Activated CD4-positive, CD25-positive, alpha-beta regulatory T cell (primary cell): ENCODE results near the gene CLDN14.
"Not testable (repeated sequence)": the region's sequence is repeated elsewhere in the genome, so short reads cannot be mapped to it uniquely, and the experiment has no call there.

ENCODE experiments used
- DNase-seq, 4 experiments: peaks; one replicate each; lab custom pipeline; 2025; lab: John Stamatoyannopoulos, UW

CLDN14 gene

DNA sequence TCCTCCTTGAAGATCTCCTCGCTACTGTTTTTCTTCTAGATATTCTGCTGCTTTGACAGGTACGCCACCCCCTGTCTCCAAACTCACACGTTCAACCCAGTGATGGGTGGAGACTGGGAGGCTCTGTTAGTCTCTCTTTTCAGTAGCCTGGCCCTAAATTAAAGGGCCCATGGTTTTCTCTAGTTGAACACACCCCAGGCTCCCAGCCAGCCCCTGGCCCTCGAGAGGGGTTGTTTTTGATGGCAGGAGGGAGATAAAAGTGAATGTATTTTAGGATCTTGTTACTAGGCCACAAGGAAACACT lies 21.6 kb upstream of the CLDN14 start:
- DNase-seq: no peak

DNA sequence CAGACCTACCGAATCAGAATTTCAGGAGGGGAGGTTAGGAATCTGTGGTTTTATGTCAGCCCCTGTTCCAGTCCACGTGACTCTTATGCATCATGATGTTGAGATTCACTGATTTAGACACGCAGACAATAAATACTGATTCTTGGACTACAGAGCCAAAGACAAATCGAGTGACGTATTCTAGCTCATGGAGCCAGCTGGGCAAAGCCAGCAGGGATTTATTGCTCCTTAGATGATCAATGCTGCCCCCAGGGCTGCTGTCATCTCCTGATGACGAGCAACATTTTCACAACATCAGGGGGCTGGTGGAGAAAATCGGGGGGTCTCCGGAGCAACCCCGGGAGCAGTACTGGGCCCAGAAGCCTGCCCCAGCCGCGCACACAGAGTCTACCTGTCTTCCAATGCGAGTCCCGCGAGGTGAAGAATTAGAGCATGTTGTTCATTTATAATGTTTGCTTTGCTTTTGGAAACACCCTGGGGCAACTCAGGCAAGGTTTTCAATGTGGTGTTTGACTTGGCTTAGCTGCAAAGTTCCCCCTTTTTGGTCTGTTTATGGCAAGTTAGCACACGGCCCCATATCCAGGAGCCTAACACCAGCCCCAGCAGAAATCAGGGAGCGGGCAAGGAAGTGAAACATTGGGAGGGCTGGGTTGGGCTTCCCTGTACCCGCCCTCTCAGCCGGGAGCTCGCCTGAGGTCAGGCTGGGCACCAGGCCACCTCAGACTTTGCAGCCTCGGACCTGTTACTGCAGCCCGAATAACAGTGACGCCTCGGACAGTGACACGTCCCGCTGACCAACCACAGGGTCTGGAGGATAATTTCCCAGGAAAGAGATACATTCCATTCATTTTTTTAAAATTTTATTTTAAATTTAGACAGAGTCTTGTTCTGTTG lies 19.9 kb upstream of the CLDN14 start:
- no peak for DNase-seq

DNA sequence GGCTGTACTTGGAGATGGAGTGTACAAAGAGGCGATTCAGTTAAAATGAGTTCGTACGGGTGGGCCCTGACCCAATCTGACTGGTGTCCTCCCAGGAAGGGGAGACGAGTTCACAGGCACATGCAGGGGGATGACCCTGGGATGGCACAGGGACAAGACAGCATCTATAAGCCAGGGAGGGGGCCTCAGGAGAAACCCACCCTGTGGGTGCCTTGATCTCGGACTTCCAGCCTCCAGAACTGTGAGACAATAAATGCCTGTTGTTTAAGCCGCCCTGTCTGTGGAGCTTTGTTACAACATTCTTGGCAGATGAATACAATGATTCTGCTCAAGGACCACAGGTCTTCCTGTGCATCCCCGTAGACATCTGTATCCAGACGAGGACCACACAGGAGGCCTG lies 14.6 kb upstream of the CLDN14 start:
- no peak for DNase-seq

DNA sequence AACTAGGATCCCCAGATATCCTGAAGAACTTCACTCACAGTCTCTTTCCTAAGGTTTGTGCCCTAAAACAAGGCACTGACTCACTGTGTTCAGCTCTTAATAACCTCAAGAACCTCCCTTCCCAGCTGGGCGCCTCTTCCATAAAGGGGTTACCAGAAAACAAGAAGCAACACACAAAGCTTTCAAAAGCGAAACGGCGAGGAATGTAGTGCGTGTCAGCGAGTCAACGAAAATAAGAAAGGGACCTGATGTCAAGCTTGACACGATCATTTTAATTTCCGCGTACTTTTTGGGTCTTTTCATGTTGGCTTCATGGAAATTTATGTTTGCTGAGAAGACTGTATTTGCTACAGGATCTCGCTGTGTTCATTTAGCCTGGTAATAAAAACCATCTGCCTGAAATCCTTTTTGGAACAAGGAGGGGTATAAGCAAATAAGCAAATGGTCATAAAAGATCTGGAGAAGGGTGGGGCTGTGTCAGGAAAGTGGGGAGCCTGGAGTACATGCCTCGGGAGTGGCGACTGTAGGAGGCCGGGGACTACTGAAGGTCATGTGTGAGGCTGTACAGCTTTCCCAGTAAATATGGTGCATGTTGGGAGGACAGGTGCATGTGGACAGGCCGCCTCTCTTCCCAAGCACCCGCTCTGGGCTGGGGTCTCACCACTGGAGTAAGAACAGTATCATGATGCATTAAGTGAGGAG lies 11.4 kb upstream of the CLDN14 start:
- DNase-seq: no peak

DNA sequence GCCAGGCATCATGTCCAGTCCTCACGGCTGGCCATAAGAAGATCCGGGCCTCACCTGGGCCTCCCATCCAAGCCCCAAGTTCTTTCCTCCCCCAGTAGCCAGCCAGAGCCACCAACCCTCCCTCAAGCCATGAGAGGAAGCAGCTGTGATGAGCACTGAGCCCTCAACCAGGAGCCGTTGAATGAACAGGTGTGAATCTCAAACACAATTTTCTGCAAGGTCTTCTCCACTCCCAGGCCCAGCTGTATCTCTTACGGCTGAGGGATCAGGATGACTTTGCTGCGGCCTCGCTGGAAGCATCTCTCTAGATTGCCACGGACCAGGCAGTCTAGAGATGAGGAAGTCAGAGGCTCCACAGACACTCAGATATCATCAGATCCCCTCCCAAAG lies 9.8 kb upstream of the CLDN14 start:
- no peak for DNase-seq

DNA sequence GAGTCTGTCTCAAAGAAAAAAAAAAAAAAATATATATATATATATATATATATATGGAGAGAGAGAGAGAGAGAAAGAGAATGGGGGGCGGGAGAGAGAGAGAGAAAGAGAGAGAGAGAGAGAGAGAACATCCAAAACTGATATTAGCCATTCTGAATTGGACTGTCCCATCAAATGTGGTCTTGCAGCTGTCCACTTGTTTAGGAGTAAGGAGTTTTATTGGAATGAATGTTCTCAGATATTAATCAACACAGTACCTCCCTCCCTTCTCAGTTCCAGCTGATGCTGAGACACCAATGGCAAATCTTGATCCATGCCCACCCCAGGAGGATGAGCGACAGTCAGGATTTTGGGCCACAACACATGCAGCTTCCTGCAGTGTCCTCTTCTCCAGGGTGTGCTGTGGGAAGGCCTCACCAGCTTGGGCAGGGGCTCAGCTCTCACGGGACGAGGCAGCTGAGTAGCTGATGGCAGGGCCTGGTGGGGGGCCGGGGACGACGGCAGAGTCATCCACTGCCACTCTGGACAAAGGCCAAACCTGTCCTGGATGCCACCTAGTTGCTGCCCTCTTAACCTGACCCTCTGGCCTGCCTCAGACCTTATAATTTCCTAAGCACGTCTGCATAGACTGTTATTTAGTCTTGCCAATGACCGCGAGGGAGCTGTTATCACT lies 9.3 kb upstream of the CLDN14 start:
- DNase-seq: no peak

DNA sequence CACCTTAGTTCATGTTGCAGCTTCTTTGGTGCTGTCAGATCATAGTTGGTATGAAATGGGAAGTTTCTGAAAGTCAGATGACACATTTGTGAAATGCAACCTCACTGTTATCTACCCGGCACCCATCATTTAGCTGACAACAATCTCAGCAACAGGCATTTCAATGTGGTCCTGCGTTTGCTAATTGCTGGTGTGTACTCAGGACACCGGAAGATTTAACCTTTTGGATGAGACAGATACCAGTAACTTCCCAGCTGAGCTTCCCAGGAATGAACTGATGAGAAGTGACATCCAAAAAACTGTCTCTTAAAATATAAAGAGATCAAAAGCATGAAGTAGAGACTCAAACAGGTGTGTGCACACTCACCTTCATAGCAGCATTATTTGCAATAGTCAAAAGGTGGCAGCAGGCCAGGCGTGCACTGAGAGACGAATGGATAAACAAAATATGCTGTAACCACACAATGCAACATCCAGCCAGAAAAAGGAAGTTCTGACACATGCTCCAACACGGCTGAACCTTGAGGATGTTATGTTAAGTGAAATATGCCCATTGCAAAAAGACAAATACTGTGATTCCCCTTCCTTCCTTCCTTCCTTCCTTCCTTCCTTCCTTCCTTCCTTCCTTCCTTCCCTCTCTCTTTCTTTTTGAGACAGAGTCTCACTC lies 7.9 kb upstream of the CLDN14 start:
- no peak for DNase-seq

DNA sequence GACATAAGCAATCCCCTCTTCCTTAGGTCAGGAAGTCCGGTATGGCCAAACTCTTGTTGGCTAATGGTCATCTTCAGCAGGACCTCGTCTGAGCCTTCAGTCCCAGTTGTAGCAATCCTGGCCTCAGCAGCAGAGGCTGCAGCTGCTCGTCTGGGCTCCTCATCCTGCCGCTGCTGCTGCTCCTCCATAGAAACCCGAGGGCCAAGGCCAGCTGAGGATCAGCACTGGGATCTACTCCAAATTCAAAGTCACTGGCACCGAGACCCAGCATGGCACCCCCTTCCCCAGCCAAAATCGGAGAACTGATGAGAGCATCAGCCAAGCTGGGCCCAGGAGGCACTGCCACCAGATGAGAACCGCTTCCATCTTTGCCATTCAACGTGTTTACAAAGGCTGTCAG lies 6.3 kb upstream of the CLDN14 start:
- no peak for DNase-seq

DNA sequence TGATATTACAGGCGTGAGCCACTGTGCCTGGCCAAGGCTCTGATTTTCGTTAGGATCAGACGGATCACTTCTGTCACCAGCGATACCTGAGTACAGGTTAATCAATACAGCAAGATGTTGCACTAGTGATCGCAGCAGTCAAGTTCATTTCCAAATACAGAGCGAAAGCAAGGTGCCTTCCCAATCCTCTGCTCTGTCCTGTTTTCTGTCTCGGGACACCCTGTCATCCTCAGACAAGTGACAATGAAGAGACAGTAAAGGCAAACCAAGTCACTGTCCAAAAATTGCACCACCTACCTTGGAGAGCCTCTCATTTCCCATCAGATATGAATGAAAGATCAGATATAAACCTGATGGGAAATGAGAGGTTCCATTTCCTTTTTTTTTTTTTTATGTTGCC lies 5.6 kb upstream of the CLDN14 start:
- no peak for DNase-seq

DNA sequence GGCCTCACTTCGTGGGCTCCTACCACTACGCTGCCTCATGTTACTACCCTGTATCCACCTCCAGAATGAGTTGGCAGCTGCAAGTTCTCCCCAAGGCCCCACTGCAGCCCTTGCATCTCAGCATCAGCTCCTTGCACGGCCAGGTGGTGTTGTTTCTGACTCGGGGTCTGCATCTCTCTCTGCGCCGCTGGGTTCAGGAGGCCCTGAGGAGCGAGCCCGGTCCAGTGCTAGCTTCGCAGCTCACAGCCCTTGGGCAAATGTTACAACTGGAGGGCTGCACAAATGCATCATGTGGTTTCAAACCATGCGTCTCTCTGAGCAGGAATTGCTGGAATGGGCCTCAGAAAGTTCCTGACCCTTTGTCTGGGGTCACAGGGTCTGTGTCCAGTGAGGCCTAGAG lies 3.2 kb upstream of the CLDN14 start:
- DNase-seq: no peak

DNA sequence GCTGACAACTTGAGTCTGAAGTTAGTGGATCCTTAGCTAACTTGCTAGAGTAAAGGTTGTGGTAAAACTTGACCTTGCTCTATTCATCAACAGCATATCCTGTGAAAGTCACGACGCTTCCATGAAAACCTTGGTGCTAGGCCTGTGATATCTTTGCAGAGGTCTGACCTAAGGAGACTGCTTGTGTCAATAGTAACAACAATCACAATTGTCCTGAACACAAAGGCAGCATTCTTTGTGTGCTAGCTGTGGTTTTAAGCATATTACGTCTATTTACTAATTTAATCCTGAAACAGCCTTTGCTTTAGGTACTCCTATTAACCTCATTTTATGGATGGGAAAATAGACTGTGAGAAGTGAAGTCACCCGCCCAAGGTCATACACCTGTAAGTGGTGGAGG lies 2.8 kb upstream of the CLDN14 start:
- DNase-seq: no peak

DNA sequence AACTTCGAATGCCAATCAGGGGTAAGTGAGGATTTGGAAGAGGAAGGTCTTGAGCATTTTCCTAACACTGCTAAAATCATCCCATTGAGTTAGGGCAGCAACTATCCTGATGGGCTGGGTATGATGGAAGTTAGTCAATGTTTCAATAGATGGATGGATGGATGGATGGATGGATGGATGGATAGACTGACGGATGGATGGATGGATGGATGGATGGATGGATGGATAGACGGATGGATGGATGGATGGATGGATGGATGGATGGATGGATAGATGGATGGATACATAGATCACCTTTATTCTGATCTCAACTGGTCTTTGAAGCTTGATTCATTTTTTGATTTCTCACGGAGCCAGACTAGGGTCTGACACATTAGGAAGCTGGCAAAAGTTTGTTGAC lies 2.3 kb upstream of the CLDN14 start:
- no peak for DNase-seq

DNA sequence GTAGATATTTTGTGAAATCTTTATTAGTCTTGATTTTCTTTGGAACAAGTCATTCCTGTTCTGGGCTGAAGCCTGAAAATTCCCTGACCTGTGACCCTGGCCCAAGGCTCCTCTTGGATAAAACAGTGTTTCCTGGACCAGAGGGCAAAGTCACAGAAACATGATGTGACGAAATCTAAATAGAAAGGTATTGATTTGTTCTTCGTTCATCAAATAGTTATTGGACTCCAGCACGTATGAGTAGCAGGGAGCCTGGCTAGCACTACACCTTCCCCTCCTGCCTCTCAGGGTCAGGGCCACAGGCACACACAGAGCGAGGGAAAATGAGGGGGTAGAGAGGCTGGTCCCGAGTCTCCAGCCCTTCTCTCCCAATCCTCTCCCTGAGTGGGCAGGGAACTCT lies 1.7 kb upstream of the CLDN14 start:
- DNase-seq: no peak

DNA sequence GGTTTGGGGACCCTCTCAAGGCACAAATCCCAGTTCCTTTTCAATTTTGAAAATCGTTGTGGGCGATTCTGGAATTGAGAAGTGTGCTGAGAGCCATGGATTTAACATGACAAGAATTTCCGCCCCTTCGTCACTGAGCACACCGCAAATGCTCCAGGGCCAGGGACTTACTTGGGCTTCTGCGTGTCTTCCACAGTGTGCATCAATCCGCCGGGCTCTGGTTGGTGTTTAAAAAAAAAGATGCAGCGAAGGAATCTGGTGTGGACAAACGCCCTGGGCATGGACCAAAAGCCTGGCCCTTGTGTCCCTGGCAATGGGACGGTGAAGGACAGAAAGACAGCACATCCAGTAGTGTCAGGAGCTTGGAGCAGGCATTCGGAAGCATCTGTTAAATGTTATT lies 696 bp upstream of the CLDN14 start:
- DNase-seq: no peak

DNA sequence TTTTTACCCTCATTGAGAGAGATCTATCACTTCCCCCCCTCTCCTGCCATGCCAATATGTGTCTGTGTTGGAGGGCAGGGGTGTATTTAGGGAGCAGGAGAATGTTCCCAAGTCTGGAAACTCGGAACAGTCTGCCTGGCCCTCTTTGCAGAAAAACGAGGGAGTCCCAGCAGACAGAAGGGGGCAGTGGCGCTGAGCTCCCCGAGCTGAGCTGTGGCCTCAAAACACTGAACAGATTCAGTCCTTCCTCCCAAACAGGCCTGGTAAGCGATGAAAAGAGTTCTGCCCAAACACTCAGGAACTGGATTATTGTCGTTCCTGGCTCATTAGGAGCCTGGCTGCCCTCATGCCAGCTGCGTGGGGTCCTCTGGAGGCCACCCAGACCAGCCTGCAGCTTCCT lies 981 bp downstream of the CLDN14 start:
- no peak for DNase-seq

DNA sequence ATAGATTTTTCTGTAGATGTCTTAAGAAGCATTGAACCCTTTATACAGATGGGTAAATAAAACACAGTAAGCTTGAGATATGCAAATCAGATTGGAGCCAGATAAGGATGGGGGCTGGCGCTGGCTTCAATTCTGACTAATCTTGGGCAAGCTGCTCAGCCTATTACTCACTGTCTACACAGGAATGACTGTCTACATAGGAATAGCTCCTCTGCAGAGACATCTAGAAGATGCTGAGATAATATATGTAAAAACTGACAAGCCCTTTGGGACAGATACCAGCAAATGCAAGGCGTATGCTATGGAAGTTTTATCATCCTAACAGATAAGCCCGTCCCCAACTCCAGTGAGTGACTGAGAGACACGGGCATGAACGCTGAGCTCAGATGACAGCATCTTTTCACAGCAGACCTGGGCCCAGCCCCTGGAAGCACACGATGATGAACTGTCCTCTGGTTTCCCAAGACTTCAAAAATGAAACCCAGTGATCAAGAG lies 1.7 kb downstream of the CLDN14 start:
- DNase-seq: no peak

DNA sequence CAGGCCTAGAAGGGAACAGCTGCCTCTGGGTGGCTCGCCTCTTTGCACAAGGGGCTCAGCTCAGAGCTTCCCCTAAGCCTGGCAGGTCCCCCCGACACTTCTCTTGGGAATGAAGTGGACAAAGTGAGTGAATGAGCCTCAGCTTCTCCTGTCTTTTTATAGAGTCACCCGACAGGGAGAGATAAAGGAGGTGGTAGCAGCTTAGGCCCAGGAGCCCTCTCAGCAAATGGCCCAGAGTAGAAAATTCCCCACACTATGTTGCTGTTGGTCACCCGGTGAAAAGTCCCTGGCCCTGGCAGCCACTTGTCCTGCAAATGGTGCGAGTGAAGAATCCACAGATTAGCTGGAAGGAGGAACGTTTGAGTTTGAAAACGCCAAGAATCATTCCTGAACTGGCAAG lies 2.4 kb downstream of the CLDN14 start:
- DNase-seq: no peak

DNA sequence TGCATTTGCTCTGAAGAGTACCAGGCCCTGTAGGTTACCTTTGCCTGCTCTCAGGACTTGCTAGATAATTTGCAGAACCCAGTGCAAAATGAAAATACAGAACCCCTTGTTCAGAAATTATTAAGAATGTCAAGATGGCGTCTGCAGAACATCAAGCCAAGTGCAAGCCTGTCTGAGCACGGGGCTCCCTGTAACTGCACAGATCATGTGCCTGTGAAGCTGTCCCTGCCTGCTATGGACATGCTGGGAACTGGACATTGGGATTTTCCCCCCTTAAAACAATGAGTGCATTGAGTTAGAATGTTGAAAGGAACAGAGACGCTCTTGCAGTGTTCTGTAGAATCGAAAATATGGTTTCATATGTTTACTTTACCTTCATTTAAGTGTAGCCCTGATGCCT lies 2.9 kb downstream of the CLDN14 start:
- DNase-seq: no peak

DNA sequence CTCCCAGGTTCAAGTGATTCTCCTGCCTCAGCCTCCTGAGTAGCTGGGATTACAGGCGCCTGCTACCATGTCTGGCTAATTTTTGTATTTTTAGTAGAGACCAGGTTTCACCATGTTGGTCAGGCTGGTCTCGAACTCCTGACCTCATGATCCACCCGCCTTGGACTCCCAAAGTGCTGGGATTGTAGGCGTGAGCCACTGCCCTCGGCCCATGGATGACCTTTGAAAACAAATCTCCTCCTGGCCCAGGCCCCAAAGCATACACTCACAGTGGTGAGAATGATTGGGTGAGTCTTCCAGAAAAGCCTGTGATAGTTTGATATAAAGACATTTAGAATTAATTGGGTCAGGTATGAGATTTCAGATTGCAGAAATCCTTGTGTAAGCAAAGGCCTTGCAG lies 3.4 kb downstream of the CLDN14 start:
- not testable (repeated sequence) for DNase-seq

DNA sequence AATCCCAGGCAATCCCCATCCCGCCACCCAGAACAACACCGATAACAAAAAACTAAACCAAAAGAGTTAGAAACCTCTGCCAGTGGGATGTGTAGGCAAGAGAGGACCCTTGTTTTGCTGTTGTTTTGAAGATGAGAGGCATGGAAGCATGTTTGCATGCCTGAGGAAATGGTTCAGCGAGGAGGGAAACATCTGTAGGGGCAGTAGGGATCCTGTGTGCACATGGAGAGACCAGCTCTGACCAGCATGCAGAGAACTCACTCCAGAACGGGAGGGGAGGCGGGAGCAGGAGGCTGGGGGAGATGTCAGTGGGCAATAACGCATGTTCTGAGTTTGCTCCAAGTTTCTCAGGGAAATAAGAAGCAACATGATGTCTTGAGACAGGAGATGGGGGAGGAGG lies 5.3 kb downstream of the CLDN14 start:
- no peak for DNase-seq

DNA sequence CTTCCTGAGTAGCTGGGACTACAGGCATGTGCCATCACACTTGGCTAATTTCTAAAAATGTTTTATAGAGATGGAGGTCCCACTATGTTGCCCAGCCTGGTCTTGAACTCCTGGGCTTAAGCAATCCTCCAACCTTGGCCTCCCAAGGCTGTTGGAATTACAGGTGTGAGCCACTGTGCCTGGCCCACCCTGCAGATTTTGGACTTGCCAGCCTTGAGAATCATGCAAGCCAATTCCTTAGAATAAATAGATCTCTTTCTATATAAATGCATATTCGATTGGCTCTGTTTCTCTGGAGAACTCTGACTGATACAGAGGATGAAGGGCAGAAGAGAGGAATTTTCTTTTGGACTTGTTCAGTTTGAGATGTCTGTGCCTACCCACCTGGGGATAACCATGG lies 6.7 kb downstream of the CLDN14 start:
- no peak for DNase-seq

DNA sequence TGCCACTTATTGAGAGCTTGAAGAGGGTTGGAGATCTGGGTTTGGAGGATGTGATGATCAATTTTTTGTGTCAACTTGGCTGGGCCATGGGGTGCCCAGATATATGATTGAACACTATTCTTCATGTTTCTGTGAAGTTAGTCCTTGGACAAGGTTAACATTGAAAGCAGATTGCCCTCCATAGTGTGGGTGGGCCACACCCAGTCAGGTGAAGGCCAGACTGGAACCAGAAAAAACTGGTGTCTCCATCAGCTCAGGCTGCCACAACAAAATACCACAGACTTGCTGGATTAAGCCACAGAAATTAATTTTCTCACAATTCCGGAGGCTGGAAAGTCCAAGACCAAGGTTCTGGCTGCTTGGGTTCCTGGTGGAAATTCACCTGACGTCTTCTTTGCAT lies 7.5 kb downstream of the CLDN14 start:
- DNase-seq: no peak
